Measurements from ENCODE around the gene PRRC2B. TPM values are rescaled to one million over a fixed set of nuclear protein-coding genes. Genes with fewer than 3 reads are reported as not detected.

Gene PRRC2B
- total and polyA plus RNA-seq, 2 of the 13 experiments (the other 11 are each of a cell fraction or from before 2014, with no cell fraction given) = 20.8 to 37.4 TPM

GRCh38 chr9:131545003-131545785, 151.3 kb downstream of the PRRC2B start, which contains the start of gene PRRT1B (continued):
- TF ChIP-seq CHCHD3 (CRISPR knock-in tag; IDR thresholded peaks at IDR 0.05) (no peak), ZC3H4 (CRISPR knock-in tag; IDR thresholded peaks at IDR 0.05; ENCODE audit: borderline replicate concordance) (no peak), RBM22 (optimal IDR thresholded peaks at IDR 0.05; ENCODE audit: low read length) (no peak), ZNF605 (CRISPR knock-in tag; IDR thresholded peaks at IDR 0.05) (no peak), HNRNPH1 (optimal IDR thresholded peaks at IDR 0.05; ENCODE audit: low read depth, low read length) (no peak), NFYC (CRISPR knock-in tag; IDR thresholded peaks at IDR 0.05) (no peak), HMGXB3 (CRISPR knock-in tag; IDR thresholded peaks at IDR 0.05; ENCODE audit: borderline replicate concordance) (no peak), FOXO4 (CRISPR knock-in tag; conservative IDR thresholded peaks at IDR 0.05) (no peak), MTF2 (CRISPR knock-in tag; IDR thresholded peaks at IDR 0.05; ENCODE audit: borderline replicate concordance) (peak; percentile 66; the same call in 1 of the 2 replicates), SAP130 (CRISPR knock-in tag; IDR thresholded peaks at IDR 0.05; ENCODE audit: low read depth) (peak; percentile 89), ZNF619 (CRISPR knock-in tag; IDR thresholded peaks at IDR 0.05) (no peak), CCAR2 (optimal IDR thresholded peaks at IDR 0.05; ENCODE audit: low read depth, low read length) (no peak), ZBTB43 (CRISPR knock-in tag; conservative IDR thresholded peaks at IDR 0.05) (no peak; the same call in 1 of the 2 replicates), GFI1 (CRISPR knock-in tag; IDR thresholded peaks at IDR 0.05; ENCODE audit: borderline replicate concordance) (peak; percentile 59; the same call in 1 of the 2 replicates), SP5 (CRISPR knock-in tag; IDR thresholded peaks at IDR 0.05; ENCODE audit: borderline replicate concordance, low read depth) (peak; percentile 46; the same call in 1 of the 2 replicates), ZNF232 (CRISPR knock-in tag; IDR thresholded peaks at IDR 0.05; ENCODE audit: borderline replicate concordance) (no peak), ZNF367 (CRISPR knock-in tag; IDR thresholded peaks at IDR 0.05; ENCODE audit: borderline replicate concordance) (no peak), ZNF746 (CRISPR knock-in tag; IDR thresholded peaks at IDR 0.05) (no peak), ZNF660 (CRISPR knock-in tag; IDR thresholded peaks at IDR 0.05; ENCODE audit: borderline replicate concordance, low read depth) (no peak), ZNF615 (CRISPR knock-in tag; IDR thresholded peaks at IDR 0.05; ENCODE audit: borderline replicate concordance) (no peak), RFX5 (IDR thresholded peaks at IDR 0.05; ENCODE audit: low read depth, low read length) (no peak), NCOA2 (CRISPR knock-in tag; IDR thresholded peaks at IDR 0.05) (0 out of 2 replicates have a peak, but pooled peaks have one; percentile 26), DNMT3B (CRISPR knock-in tag; conservative IDR thresholded peaks at IDR 0.05) (no peak)
